ENCODE data around the gene HHAT. TPM values are rescaled to one million over a fixed set of nuclear protein-coding genes. Genes with fewer than 3 reads are reported as not detected.

The HHAT gene
- total and polyA plus RNA-seq, 2 of the 4 experiments (the other 2 are of a cell fraction), result 1.7 to 2.5 TPM

- Histone ChIP-seq H4K20me1 (ENCODE audit: insufficient read depth, low read length) (no peaks in the 10 kb centered on the region), H2BK120ac (ENCODE audit: low read depth, low read length) (no peak overlapping the region), H3K4me1 (ENCODE audit: control insufficient read depth, insufficient read depth, low read length) (peaks cover 2% of the 10 kb centered on the region; the same call in 1 of the 2 replicates), H3K27ac (ENCODE audit: insufficient read depth, low read length) (no peak overlapping the region), H2BK5ac (ENCODE audit: low read depth, low read length, poor library complexity, severe bottlenecking) (no peak overlapping the region), H3K9me3 (ENCODE audit: control insufficient read depth, insufficient read depth, low read length) (no peaks in the 10 kb centered on the region), H3K4me2 (ENCODE audit: low read depth, low read length) (no peak overlapping the region), H4K5ac (ENCODE audit: low read depth, low read length) (no peak overlapping the region), H2AK5ac (ENCODE audit: low read depth, low read length) (no peak overlapping the region), H3K36me3 (ENCODE audit: control insufficient read depth, insufficient read depth, low read length) (no peaks in the 10 kb centered on the region), H3K4ac (ENCODE audit: low read depth, low read length) (no peak overlapping the region), H3K14ac (replicated peaks; ENCODE audit: low read depth, low read length) (no peak overlapping the region), H2BK20ac (ENCODE audit: low read depth, low read length) (no peak overlapping the region), H3K23ac (ENCODE audit: low read depth, low read length) (no peak overlapping the region), H3K18ac (ENCODE audit: low read depth, low read length) (no peak overlapping the region), H3K9me1 (ENCODE audit: insufficient read depth, low read length) (no peaks in the 10 kb centered on the region), H4K8ac (ENCODE audit: low read depth in 2 of 2, low read length in 2 of 2) (no peak overlapping the region), H4K91ac (ENCODE audit: insufficient read depth, low read depth, low read length) (no peak overlapping the region), H2AK9ac (replicated peaks; ENCODE audit: low read depth, low read length, poor library complexity) (no peak overlapping the region), H3K9ac (ENCODE audit: low read depth, low read length) (no peak overlapping the region), H3K27me3 (ENCODE audit: control insufficient read depth, insufficient read depth, low read length) (peaks cover 2% of the 10 kb centered on the region; the same call in 1 of the 2 replicates), H2BK15ac (ENCODE audit: low read depth, low read length) (no peak overlapping the region), H3K56ac (ENCODE audit: extremely low read depth, insufficient read depth, low read length) (no peak overlapping the region), H3K4me3 (ENCODE audit: insufficient read depth, low read depth, low read length) (no peak overlapping the region), H3K79me1 (ENCODE audit: low read depth in 1 of 2, low read length in 2 of 2) (no peaks in the 10 kb centered on the region), H2AFZ (replicated peaks; ENCODE audit: low read length, poor library complexity) (no peak overlapping the region)
- WGBS, 2 experiments (ENCODE audit: extremely low coverage in 2 of 2, insufficient read length in 1 of 2), result no CpG with 5 or more reads among the region's 1 CpG
- no peak for DNase-seq
- no peak for ATAC-seq (ENCODE audit: low read depth)
- ChIA-PET POLR2A (ENCODE audit: unreplicated experiment) (interaction anchor here (0.7 kb wide), 1 partner anchor 36 kb away, joined by 19 read pairs; no protein-coding TSS in a partner anchor), CTCF (no interaction called here)
- dilution Hi-C loops (cut with HindIII; ENCODE audit: low sequenced_read_pairs, unreplicated experiment), result no loop called here
- no TSS peak for BruUV-seq (replicated peaks)
- in situ Hi-C loops (cut with MboI; ENCODE audit: low sequenced_read_pairs), result no loop called here
- TF ChIP-seq MAFK (IDR thresholded peaks at IDR 0.05; ENCODE audit: low read depth, low read length) (no peak), SMC3 (IDR thresholded peaks at IDR 0.05; ENCODE audit: low read depth, low read length) (no peak), CTCF (conservative IDR thresholded peaks at IDR 0.05; ENCODE audit: low read depth, low read length) (no peak), USF2 (IDR thresholded peaks at IDR 0.05; ENCODE audit: low read depth, low read length) (no peak), RFX5 (IDR thresholded peaks at IDR 0.05; ENCODE audit: low read depth, low read length) (no peak), BHLHE40 (IDR thresholded peaks at IDR 0.05; ENCODE audit: low read depth, low read length) (no peak), MXI1 (IDR thresholded peaks at IDR 0.05; ENCODE audit: borderline replicate concordance, low read depth, low read length) (no peak), POLR2A (IDR thresholded peaks at IDR 0.05; ENCODE audit: low read depth, low read length) (no peak), CEBPB (IDR thresholded peaks at IDR 0.05; ENCODE audit: low read depth, low read length) (no peak)
- intact Hi-C loops (cut with micrococcal nuclease), result no loop called here
These were observed 3.6 kb upstream of the HHAT start for GRCh38 chr1:210325026-210325670.
